ENCODE data around the gene CPD. TPM values are rescaled to one million over a fixed set of nuclear protein-coding genes. Genes with fewer than 3 reads are reported as not detected.
"Not testable (repeated sequence)": the region's sequence is repeated elsewhere in the genome, so short reads cannot be mapped to it uniquely, and the experiment has no call there.

The CPD gene
- polyA plus RNA-seq, 1 donor: 96.0 TPM

DNA sequence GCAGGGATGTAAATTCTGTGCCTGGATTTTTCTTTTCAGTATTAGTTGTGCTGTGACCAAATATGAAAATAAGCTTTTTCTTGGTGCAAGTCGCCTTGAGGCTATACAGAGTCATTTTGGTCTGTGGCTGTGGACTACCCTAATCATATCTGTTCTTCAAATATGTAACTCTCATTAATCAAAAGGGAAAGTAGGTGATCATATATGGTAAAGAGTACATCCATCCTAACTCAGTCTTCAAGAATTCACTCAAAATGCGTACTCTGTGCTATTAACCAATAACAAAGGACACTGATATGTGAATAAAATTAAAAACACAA lies 2.6 kb downstream of the CPD start:
- no peak for DNase-seq

- no peak for DNase-seq
Observed at GRCh38 chr17:30382345-30382744, 3.6 kb downstream of the CPD start.

GRCh38 chr17:30388321-30389179 lies 9.8 kb downstream of the CPD start:
- DNase-seq: no peak

DNA sequence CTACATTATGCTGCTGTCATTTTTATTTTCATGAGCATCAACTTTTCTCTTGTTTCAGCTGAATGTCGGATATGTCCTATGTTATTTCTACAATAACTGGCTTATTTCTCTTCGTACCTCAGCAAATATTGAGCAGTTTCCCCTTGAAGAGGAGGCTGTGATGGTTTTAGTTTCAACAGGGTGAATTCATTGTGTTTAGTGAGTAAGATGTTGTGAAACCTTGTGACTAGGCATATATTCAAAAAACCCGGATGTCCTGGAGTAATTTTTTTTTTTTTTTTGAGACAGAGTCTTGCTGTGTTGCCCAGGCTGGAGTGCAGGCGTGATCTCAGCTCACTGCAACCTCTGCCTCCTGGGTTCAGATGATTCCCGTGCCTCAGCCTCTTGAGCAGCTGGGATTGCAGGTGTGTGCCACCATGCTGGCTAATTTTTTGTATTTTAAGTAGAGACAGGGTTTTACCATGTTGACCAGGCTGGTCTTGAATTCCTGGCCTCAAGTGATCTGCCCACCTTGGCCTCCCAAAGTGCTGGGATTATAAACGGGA lies 11.1 kb downstream of the CPD start:
- DNase-seq: no peak

DNA sequence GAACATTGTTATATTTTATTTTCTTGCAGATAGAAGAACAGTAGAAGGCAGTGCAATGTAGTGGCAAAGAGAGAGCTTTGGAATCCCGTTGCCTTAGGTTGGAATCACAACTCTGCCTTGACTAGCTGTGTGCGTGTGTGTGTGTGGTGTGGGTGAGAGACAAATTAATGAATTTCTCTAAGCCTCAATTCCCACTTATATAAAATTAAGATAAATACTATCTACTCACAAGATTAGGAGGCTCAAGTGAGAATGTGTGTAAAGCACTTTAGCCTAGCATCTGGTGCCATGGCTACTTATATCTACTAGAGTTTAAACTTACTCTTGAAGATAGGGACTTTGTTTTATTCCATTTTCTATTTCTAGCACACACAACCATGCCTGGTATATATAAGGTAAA lies 12.8 kb downstream of the CPD start:
- no peak for DNase-seq

DNA sequence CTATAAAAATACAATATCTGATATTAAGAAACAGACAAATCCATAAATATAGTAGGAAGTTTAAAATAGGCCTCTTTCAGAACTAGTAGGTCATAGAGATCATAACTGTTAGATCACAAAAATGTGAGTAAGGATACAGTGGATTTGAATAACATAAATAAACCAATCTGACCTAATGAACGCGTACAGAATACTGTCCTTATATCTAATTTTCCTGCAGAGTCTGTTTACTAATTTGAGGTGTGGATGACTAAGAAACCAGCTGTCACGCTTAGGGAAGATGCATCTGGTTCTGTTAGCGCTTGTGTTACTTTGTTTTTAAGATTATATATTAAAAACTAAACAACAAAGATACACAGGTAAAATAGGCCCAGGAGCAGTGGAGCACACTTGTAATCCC lies 14.8 kb downstream of the CPD start:
- no peak for DNase-seq

- no peak for DNase-seq
Observed at GRCh38 chr17:30393911-30394867, 15.5 kb downstream of the CPD start.

GRCh38 chr17:30395398-30396022 lies 16.8 kb downstream of the CPD start:
- no peak for DNase-seq

DNA sequence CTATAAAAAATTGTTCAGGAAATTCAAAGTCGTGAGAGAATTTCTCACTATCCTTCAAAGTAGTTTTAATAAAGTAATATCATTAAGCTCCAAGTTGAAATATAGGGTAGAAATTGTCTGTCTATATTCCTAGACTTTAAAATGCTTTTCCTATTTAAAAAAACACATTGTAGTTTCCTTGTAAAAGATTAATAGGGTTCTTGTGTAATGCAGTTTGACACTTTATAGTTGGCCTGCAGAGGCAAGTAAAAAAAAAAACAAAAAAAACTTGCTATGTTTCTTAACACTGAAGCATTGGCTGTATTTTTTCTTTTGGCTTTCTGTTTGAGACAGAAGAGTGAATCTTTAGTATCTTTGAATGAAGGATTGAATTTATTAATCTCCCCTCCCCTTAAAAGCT lies 17.4 kb downstream of the CPD start:
- DNase-seq: no peak

DNA sequence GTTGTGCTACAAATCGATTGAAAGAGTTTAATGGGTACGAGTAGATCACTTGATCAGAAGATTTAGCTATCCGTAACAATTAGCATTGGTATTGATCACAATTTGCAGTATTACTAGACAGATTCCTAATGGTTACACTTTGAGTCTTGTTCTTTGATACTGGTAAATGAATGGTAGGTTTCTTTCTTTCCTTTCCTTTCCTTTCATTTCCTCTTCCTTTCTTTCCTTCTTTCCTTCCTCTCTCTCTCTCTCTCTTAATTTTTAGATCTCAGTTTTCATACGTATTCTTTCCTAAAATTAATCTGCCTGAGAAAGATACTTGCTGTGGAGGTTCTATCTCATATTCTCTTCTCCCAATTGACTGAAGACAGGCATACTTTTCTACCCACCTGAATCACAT lies 17.9 kb downstream of the CPD start:
- DNase-seq: no peak

DNA sequence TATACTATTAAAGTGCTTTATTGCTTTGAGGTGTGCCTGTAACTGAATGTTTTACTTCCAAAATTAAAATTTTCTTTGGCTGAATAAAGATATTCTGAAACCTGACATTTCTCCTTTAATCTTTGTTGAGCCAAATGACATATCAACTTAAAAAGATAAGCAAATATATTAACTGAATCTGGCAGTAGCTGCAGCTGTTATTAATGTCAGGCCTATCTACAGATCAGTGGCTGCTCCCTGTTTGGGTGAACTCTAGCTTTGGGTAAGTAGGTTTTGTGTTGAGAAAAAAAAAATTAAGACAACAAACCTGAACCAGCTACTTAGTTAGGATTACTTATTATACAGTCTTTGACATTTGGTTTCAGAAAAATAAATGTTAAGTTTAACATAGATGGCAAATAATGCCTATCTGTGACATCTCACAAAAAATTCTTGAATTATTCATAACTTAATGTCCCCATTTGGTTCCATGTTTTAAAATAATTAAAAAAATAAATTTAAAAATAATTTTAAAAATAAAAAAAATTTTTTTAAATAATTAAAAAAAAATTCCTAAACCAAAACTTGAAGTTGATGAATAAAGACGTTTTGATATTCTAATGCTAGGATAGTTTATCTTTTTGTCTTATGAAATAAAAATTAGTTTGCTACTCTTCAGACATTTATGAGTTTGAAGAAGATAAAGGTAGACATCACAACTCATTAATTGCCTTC lies 19.8 kb downstream of the CPD start:
- DNase-seq: no peak

DNA sequence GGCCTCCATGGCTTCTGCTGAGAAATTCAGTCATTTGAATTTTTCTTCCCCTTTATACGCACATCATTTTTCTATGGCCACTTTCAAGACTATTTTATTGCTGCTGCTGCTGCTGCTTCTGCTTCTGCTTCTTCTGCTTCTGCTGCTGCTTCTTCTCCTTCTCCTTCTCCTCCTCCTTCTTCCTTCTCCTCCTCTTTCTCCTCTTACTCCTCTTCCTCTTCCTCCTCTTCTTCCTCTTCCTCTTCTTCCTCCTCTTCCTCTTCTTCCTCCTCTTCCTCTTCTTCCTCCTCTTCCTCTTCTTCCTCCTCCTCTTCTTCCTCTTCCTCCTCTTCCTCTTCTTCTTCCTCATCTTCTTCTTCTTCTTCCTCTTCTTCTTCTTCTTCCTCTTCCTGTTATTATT lies 22.4 kb downstream of the CPD start:
- no peak for DNase-seq

- no peak for DNase-seq
Observed at GRCh38 chr17:30405161-30405560, 26.4 kb downstream of the CPD start.

DNA sequence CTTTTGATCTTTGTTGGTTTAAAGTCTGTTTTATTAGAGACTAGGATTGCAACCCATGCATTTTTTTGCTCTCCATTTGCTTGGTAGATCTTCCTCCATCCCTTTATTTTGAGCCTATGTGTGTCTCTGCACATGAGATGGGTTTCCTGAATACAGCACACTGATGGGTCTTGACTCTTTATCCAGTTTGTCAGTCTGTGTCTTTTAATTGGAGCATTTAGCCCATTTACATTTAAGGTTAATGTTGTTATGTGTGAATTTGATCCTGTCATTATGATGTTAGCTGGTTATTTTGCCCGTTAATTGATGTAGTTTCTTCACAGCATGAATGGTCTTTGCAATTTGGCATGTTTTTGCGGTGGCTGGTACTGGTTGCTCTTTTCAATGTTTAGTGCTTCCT lies 31.9 kb downstream of the CPD start:
- DNase-seq: not testable (repeated sequence)

GRCh38 chr17:30412008-30412496 lies 33.3 kb downstream of the CPD start:
- DNase-seq: not testable (repeated sequence)

DNA sequence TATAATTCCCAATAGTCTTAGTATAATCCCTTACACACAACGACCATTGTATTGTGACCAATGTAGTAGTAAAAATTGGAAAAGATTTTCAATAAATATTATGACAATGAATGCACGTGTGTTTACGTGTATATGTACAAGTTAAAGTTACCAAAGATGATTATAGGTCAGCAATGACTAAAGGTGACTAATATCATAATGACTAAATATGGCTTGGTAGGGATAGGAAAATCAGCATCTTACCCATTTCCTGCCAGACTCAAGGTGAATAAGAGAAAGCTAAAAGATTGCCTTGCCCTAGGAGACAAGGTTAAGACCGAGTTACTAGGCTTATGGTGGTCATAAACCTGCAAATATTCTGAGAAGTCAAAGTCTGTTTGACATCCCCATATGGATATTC lies 34.4 kb downstream of the CPD start:
- DNase-seq: no peak

GRCh38 chr17:30414486-30414885 lies 35.8 kb downstream of the CPD start:
- DNase-seq: no peak

DNA sequence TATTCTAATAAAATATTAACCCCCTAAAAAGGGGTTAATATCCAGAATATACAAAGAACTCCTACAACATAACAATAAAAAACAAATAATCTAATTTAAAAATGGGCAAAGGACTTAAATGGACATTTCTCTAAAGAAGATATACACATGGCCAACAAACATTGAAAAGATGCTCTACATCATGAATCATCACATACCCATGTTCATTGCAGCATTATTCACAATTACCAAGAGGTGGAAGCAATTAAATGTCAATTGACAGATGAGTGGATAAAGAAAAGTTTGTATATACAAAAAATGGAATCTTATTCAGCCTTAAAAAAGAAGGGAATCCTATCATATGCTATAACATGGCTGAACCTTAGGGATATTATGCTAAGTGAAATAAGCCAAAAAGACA lies 36.8 kb downstream of the CPD start:
- no peak for DNase-seq

DNA sequence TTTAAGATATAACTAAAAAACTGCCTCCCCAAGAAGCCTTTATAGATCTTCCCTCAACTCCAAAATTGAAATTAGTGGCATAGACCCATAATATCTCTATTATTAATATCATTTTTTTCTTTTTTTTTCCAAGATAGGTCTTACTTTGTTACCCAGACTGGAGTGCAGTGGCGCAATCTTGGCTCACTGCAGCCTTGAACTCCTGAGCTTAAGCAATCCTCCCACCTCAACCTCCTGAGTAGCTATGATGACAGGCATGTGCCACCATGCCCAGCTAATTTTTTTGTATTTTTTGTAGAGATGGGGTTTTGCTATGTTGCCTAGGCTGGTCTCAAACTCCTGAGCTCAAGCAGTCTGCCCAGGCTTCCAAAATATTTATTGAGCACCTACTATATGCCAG lies 39.3 kb downstream of the CPD start:
- DNase-seq: not testable (repeated sequence)

DNA sequence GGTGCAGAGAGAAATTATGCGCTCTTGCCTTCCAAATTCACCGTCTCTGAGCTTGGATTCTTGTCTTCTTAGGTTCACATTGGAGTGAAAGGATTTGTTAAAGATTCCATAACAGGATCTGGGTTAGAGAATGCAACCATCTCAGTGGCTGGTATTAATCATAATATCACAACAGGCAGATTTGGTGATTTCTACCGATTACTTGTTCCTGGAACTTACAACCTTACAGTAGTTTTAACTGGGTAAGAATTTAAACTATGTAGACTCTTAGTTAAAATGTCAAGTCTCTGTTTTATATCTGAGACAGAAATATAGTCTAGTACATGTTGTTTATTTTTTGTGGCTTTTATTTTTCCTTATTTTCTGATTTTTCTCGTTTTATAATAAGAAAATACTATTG lies 42.9 kb downstream of the CPD start:
- no peak for DNase-seq

- DNase-seq: no peak
Observed at GRCh38 chr17:30422171-30422570, 43.4 kb downstream of the CPD start.

- no peak for DNase-seq
Observed at GRCh38 chr17:30424471-30424870, 45.7 kb downstream of the CPD start.

All from left kidney (tissue), 2 donors.